GM21381 (cell line): ENCODE data around the gene RTF2.

Experiments
- ATAC-seq: cut with Tn5 transposase; IDR thresholded peaks from one replicate; pipeline ENCODE4 v1.9.1; 2021; ENCODE audit warnings: mild to moderate bottlenecking, moderate library complexity; ENCODE audit not compliant: unreplicated experiment

The RTF2 gene, protein sequence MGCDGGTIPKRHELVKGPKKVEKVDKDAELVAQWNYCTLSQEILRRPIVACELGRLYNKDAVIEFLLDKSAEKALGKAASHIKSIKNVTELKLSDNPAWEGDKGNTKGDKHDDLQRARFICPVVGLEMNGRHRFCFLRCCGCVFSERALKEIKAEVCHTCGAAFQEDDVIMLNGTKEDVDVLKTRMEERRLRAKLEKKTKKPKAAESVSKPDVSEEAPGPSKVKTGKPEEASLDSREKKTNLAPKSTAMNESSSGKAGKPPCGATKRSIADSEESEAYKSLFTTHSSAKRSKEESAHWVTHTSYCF

GRCh38 chr20:56468316-56469076 lies at the start of gene RTF2:
Gene RTF2, plus strand, starts transcription at chr20:56468627. Its CDS starts 71 bp downstream, at chr20:56468698.
- peak; percentile 99 for ATAC-seq

- no peak for ATAC-seq
Measured at GRCh38 chr20:56420028-56420427, 48.4 kb upstream of the RTF2 start.

GRCh38 chr20:56420940-56421688 lies 47.3 kb upstream of the RTF2 start:
- ATAC-seq: no peak

DNA sequence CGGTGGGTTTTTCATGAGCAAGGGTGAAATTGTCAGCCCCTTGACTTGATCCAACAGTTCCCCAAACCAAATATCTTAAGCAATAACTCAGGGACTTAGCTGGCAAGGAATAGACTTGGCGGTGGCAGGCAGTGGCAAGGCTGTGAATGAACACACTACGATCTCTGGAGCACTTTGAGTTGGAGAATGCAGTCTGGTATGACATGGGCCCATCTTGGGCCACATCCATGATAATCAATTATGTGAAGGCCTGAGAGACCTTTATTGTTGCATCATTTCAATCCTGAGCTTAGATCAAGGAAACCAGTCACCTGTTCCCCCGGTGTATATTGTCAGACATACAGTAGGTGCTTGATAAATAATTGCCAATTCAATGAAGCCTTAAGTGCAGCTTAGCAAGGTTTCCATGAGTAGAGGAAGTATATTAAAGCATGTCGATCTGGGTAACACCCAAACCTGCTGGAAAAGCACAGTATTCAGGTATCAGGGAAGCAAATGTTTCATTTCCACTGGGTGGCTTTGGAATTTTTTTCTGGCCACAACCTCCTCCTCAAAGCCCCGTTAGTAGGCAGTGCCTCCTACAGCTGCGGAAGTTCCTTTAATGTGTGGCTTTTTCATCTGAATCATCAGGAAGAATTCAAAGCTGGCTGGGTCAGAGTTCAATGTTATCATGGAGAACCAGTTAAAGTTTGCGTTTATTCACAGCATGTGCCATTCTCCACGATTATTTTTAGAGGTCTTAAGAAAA lies 46.2 kb upstream of the RTF2 start:
- no peak for ATAC-seq

DNA sequence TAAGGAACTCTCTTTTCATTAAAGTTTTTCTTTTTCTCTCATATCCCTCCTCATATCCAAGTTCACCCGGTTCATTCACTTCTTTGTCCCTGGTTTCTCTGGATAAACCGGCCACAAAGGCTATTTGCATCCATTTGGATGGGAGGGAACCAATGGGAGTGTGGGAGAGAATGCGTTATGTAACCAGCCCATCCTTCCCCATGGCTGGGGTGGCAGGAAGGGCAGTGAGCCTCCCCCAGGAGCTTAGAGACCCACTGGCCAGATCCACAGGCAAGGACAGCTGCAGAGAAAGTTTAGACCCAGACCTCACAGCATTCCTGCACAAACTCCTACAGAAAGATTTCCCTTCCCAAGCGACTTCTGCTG lies 45.6 kb upstream of the RTF2 start:
- ATAC-seq: no peak

DNA sequence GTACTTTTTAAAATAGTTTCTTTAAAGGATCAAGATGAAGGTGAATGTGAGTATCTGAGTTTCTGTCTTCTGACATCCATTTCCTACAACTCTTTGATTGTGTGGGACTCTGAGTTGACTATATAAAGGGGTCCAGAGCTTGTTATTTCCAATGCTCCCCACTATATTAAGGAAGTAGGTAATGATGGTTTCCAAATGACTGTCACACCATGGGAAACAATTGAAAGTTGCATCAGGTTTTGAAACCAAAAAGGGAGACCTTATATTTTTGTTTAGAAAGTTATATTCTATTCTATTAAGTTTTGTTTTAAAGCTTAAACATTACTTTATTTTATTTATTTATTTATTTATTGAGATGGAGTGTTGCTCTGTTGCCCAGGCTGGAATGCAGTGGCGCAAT lies 45.2 kb upstream of the RTF2 start:
- no peak for ATAC-seq

DNA sequence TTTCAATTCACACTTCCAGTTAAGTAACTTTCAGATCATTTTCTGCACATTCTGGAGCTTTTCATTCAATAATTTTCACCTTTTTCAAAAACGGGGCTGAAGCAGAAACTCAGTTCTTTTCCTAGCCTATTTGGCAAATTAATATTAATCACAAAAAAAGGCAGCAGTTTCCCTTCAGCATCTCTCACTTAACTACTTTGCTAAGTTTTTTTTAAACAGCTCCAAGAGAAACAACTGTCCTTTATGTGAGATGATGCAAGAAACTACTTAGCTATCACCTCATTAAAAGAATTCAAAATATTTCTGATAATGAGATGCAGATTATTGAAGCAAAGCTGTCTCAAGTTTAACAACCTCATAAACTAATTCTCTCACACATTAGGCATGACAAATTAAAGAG lies 44.5 kb upstream of the RTF2 start:
- no peak for ATAC-seq

- ATAC-seq: no peak
Measured at GRCh38 chr20:56424931-56425330, 43.5 kb upstream of the RTF2 start.

GRCh38 chr20:56426026-56426425 lies 42.4 kb upstream of the RTF2 start:
- ATAC-seq: no peak

GRCh38 chr20:56426926-56427325 lies 41.5 kb upstream of the RTF2 start:
- ATAC-seq: no peak

DNA sequence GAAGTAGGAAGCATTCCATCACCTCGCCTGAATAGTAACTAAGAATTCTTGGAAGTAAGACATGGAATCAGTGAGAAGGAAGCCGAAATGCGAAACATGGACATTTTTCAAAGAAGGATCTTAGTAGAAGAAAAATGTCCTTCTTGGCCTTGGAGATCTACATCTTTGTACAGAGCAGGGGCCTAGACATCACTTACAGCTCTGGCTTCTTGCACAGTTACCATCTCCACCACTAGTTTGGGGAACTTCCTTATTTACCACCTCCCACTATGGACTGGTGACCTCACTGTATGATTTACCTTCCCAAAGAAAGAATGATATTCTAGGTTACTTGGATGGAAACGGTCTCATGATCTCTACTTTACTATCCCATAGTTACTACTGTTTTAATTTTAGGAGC lies 40.6 kb upstream of the RTF2 start:
- no peak for ATAC-seq

GRCh38 chr20:56428410-56428809 lies 40.0 kb upstream of the RTF2 start:
- ATAC-seq: no peak

DNA sequence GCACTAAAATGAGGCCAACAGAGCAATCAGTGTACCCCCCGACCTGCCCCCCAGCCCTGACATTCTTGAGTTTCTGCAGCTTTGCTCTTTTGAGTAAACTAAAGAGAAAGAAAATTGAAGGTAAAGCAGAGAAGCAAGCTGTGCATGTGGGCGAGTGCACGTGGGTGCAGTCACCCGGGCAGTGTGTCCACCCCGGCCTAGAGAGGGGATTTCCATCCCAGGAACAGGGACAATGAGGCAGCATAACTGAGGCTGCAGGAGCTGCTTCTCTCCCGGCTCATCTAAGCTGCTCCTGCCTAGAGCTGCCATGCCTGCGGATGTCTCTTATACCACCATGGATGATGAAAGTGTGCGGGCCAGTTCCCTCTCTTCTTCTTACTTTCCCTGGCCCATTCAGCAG lies 39.5 kb upstream of the RTF2 start:
- ATAC-seq: no peak

DNA sequence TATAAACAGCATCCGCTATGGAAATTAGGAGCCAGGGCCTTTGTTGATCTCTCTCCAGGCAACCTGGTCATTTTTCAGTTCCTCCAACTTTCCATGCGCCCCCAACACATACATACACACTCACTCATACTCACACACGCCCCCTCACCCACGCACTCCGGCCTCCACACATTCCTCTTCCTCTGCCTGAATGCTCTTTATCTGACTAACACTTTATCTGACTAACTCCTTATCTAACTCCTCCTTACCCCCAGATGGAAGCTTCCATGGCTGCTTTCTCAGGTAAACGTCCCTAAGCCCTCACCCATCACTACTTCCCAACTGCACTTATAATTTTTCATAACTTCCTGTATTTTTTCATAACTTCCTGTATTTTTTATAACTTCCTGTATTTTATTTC lies 38.9 kb upstream of the RTF2 start:
- no peak for ATAC-seq

- no peak for ATAC-seq
Measured at GRCh38 chr20:56429941-56430340, 38.5 kb upstream of the RTF2 start.

DNA sequence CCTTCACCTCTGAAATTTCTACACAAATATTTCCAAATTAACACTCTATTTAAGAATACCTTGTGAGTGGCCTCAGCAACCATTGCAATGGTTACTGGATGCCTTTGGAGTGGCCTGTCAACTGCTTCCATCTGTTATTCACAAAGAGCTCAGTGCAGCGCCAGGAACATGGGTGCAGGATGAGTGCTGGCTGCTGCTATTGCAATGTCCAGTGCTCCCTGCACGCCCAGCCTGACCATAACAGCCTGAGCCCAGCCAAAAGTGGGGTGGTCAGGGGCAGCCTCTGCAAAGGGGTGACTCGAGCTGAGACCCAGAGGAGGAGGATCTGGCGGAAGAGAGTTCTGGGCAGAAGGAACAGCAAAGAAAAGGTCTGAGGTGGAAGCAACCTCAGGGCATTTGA lies 38.0 kb upstream of the RTF2 start:
- ATAC-seq: no peak

- ATAC-seq: no peak
Measured at GRCh38 chr20:56430957-56431356, 37.5 kb upstream of the RTF2 start.

DNA sequence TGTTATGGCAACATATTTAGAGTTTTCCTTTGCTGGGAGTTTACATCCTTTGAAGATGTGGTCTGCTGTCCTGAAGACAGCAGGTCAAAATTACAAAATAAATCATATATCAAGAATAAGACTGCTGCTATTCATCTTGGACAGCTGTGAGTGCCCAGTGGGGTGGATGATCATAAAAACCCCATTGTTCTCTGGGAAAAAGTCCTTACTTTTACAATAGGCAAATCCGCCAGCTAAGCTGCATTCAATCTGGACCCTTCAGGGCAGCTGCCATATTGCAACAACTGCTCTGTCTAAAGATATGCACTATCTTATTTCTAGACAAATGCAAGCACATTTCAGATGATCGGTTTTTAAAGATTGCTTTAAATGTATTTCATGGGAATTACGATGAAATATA lies 37.0 kb upstream of the RTF2 start:
- ATAC-seq: no peak

DNA sequence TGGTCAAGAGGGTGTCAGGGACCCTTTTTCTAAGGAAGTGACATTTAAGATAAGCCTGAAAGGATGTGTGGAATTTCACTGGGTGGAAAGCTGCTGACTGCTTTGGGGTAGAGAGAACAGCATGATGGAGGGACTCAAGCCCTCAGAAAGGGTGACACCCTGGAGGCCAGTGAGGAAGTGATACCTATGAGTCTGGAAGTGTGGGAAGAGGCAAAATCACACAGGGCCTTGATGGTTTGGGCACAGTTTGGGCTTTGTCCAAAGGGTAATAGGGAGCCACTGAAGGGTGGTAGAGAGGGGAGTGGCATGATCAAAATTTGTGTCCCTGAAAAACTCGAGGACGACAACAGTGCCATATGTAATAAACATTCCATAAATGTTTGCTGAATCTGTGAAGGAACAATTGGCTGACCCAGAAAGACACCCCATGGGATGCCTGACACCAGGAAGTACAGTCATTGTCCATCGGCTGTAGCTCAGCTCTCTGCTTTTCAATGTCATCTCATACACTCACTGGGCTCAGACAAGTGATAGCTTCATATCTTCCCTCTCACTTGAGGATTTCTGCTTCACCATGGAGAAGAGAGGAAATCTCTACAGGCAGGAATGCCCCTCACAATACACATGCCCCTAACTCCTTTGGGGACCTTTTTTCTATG lies 35.1 kb upstream of the RTF2 start:
- no peak for ATAC-seq

GRCh38 chr20:56433880-56434255 lies 34.6 kb upstream of the RTF2 start:
- ATAC-seq: no peak
